Kidney (tissue), 22 donors: ENCODE measurements around the gene SAMD3. TPM values are rescaled to one million over a fixed set of nuclear protein-coding genes. Genes with fewer than 3 reads are reported as not detected.
"Not testable (repeated sequence)": the region's sequence is repeated elsewhere in the genome, so short reads cannot be mapped to it uniquely, and the experiment has no call there.

Experiments
- DNase-seq, 5 donors: peaks; one replicate each; pipeline ENCODE4 v3.0.0-alpha.2; 2013 to 2020
- FAIRE-seq: peaks from 2 replicates; lab custom pipeline; 2012; peaks lifted over from hg19 to GRCh38; lab: Jason Lieb, UNC
- H3K27ac ChIP-seq, 2 donors: one replicate each; pipeline ENCODE4 v1.7.0; 2013; ENCODE audit warnings: low read depth in 2 of 2, low read length in 2 of 2, inconsistent platforms in 1 of 2
- H3K27me3 ChIP-seq: one replicate; pipeline ENCODE4 v1.7.1; 2013; ENCODE audit warnings: low read length, inconsistent platforms; ENCODE audit not compliant: control insufficient read depth, insufficient read depth
- H3K36me3 ChIP-seq, 3 donors: one replicate each; pipeline versions ENCODE4 v1.7.0 to v1.7.1; 2013; ENCODE audit warnings: low read length in 3 of 3, control low read depth in 1 of 3, inconsistent platforms in 1 of 3; ENCODE audit not compliant: insufficient read depth in 3 of 3, control insufficient read depth in 2 of 3
- H3K4me1 ChIP-seq, 3 donors: one replicate each; pipeline versions ENCODE4 v1.7.0 to v1.7.1; 2013; ENCODE audit warnings: low read length in 3 of 3, inconsistent platforms in 1 of 3, low read depth in 1 of 3; ENCODE audit not compliant: control insufficient read depth in 2 of 3, insufficient read depth in 2 of 3
- H3K4me3 ChIP-seq, 3 donors: one replicate each; pipeline versions ENCODE4 v1.7.0 to v1.8.1; 2013; ENCODE audit warnings: low read length in 3 of 3, control low read depth in 1 of 3, inconsistent platforms in 1 of 3
- H3K9ac ChIP-seq, 3 donors: one replicate each; pipeline versions ENCODE4 v1.7.0 to v1.7.1; 2013; ENCODE audit warnings: low read length in 3 of 3, control low read depth in 1 of 3, inconsistent platforms in 1 of 3
- H3K9me3 ChIP-seq, 3 donors: one replicate each; pipeline versions ENCODE4 v1.7.0 to v1.7.1; 2013; ENCODE audit warnings: low read length in 3 of 3, control low read depth in 1 of 3, inconsistent platforms in 1 of 3; ENCODE audit not compliant: control insufficient read depth in 2 of 3, insufficient read depth in 1 of 3
- intact Hi-C: fragments of 100-400 bp; cut with DNase I; formaldehyde crosslinking; loops from one replicate; pipeline ENCODE4 v1.11.1; 2022
- long read RNA-seq, 10 donors: library from polyadenylated mRNA in 1 of 10; unstranded in 1 of 10; transcript quantifications; one replicate each; pipeline ENCODE4 v2.0.0 and lab custom pipeline, GENCODE V29; 2021 to 2026
- polyA plus RNA-seq: library from polyadenylated mRNA; stranded (reverse); fragments of 350-450 nt; fragmentation: Illumina TruSeq; extraction: RNeasy Lipid Tissue Mini Kit (QIAGEN cat#74804); gene quantifications from one replicate; pipeline ENCODE4 v1.2.3, GENCODE V29; 2014; ENCODE audit warnings: low read depth, low replicate concordance; ENCODE audit not compliant: insufficient read depth
- total RNA-seq: library from RNA; stranded (reverse); fragmentation: NEBNext Ultra II Directional; extraction: Animal tissue kit (Norgen Biotek cat#: 25700); gene quantifications from one replicate; pipeline ENCODE4 v1.2.1, GENCODE V29; 2021
- TF ChIP-seq, protein P1 (sequence below): IDR thresholded peaks from 3 replicates; pipeline ENCODE4 v1.5.1; 2012; ENCODE audit warnings: mild to moderate bottlenecking, moderate library complexity, borderline replicate concordance; ENCODE audit not compliant: insufficient read depth; ENCODE audit errors: extremely low read depth
- donor health status: control.
- donor health status: control.
- donor health status: control.
- donor health status: control.
- donor health status: control.
- donor health status: DM: yes; HTN: yes; CAD: no.
- donor health status: Normal renal cell carcinoma (clear cell type).

Gene SAMD3, protein sequence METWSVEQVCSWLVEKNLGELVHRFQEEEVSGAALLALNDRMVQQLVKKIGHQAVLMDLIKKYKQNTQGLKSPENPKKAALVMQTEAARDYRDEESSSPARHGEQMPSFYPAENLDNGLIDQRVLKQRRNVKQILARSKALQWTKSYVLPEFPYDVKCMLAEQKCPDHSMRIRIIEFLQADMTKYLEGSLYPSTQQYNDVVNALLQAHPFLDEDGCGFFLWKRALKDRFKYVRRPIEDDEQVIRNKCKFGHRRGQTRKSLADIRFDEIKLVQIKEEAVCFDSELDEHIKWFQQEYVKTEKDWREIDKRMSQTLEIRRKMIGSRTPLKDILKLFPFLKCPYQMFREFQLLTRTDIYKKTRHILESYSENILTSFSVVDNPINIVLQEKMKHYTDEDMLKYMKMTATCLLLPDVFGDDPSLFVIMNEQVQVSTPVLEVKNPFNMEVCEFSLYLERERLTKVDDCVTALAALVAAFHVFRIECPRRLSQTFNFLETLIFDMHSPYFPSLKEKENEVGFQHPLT
- total RNA-seq (3.5 TPM), polyA plus RNA-seq (1.1 TPM)
- long read RNA-seq, donor 1 = 0 reads
- long read RNA-seq, donor 2 = 0 reads
- long read RNA-seq, donor 3 = 0 reads
- long read RNA-seq, donor 4 = 0 reads
- long read RNA-seq, donor 5 = 0 reads
- long read RNA-seq, donor 6 = 0 reads
- long read RNA-seq, donor 7 = 0 reads
- long read RNA-seq, donor 8 = 0 reads
- long read RNA-seq, donor 9 = 0 reads
- long read RNA-seq, donor 10 = 0 reads

DNA sequence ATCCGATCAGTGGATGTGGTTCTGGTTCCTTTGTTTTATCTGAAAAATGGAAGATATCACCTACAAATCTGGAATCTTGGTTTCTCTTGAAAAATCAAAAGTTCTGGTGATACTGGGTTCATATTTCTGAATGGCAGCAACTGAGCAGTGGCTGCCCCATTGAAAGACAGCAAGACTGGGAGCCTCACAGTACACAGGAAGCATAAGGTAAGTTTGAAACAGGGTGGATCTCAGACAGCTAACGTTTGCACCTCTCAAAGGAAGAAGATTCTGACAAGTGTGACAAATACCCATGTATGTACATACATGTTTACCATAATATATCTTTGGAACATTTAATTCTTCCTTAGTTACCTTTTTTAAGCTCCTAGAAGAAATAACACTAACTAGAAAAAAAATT lies at the start of gene SAMD3:
TSS of gene SAMD3 (minus strand) at position 177 of the 400 bp plus-strand sequence. CDS start 7,678 bp downstream, outside the sequence.
- intact Hi-C loops = no loop called here
- DNase-seq (no peak), FAIRE-seq (no peak)
- Histone ChIP-seq H3K9me3 (no peaks in the 10 kb centered on the region), H3K4me1 (no peaks in the 10 kb centered on the region), H3K27ac (no peak within 1 kb of the TSS), H3K36me3 (no peaks in the 10 kb centered on the region), H3K27me3 (no peaks in the 10 kb centered on the region), H3K4me3 (no peak within 1 kb of the TSS), H3K9ac (no peak within 1 kb of the TSS)
- TF ChIP-seq, protein P1, sequence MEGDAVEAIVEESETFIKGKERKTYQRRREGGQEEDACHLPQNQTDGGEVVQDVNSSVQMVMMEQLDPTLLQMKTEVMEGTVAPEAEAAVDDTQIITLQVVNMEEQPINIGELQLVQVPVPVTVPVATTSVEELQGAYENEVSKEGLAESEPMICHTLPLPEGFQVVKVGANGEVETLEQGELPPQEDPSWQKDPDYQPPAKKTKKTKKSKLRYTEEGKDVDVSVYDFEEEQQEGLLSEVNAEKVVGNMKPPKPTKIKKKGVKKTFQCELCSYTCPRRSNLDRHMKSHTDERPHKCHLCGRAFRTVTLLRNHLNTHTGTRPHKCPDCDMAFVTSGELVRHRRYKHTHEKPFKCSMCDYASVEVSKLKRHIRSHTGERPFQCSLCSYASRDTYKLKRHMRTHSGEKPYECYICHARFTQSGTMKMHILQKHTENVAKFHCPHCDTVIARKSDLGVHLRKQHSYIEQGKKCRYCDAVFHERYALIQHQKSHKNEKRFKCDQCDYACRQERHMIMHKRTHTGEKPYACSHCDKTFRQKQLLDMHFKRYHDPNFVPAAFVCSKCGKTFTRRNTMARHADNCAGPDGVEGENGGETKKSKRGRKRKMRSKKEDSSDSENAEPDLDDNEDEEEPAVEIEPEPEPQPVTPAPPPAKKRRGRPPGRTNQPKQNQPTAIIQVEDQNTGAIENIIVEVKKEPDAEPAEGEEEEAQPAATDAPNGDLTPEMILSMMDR = no peak

DNA sequence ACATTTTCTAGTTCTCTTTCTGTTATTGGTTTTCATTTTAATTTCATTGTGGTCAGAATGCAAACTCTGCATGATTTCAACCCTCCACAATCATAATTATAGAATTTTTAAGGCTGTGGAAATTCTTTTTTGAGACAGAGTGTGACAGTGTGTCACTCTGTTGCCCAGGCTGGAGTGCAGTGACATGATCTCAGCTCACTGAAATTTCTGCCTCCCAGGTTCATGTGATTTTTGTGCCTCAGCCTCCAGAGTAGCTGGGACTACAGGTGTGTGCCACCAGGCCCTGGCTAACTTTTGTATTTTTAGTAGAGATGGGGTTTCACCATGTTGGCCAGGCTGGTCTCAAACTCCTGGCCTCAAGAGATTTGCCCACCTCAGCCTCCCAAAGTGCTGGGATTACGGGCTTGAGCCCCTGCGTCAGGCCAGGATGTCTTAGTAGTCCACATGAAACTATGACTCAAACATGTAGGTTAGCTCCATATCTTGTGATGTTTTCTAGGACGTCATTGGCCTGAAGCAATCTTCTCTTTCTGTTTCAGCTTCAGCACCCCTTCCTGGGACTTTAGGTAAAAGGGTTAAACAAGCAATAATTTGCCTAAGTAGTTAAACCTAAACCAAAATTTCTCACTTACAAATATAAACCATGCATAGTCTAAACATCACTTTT lies 47.4 kb upstream of the SAMD3 start:
- FAIRE-seq = no peak
- TF ChIP-seq, protein P1 = no peak
- intact Hi-C loops = no loop called here

DNA sequence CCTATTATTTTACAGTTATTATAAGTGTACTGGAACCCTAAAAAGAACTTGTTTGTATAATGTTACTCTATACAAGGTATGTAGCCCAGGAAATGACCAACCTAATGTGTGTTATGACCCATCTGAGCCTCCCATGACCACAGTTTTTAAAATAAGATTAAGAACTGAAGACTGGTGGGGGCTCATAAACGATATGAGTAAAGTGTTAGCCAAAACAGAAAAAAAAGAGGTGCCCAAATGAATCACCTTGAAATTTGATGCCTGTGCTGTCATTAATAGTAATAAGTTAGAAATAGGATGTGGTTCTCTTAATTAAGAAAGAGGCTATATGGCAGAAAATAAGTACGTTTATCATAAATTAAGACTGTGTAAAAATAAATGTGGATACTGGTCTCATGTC lies 42.8 kb upstream of the SAMD3 start:
- H3K36me3 ChIP-seq, H3K27ac ChIP-seq, intact Hi-C loops, H3K27me3 ChIP-seq, H3K4me3 ChIP-seq, H3K9ac ChIP-seq, FAIRE-seq, H3K9me3 ChIP-seq, DNase-seq, H3K4me1 ChIP-seq: not testable (repeated sequence)

More for the DNA sequence above, 47.4 kb upstream of the SAMD3 start:
- Histone ChIP-seq H3K27me3 (no peaks in the 10 kb centered on the region), H3K36me3 (no peaks in the 10 kb centered on the region), H3K4me3 (no peak overlapping the region), H3K4me1 (no peaks in the 10 kb centered on the region), H3K9me3 (peaks cover 0 to 14% (median 7%) of the 10 kb centered on the region in 3 donors), H3K9ac (no peak overlapping the region), H3K27ac (no peak overlapping the region)
- no peak for DNase-seq
